ENCODE data around the gene SOWAHC.
A peak's percentile ranks its signal among the peaks of the same experiment; 100 is the strongest.

The SOWAHC gene

DNA sequence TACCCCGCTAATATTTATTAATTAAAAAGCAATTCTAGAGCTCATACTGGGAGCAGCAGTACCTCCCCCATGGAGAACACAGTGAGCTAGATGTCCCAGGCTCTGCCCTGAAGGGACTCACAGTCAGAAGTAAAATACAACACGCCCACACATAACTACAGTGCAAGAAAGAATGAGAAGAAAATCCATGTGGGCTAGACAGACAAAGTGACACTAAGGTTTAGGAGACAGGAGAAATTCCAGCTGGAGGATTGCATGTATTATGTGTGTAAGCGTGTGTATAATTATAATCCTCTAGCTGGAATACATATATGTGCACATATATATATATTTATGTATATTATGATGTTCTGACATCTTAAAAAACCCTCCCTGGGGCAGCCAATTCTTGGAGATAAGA lies 15.7 kb downstream of the SOWAHC start:
- no peak overlapping the region for H3K4me3 ChIP-seq
- no peak overlapping the region for H3K4me2 ChIP-seq
- no peaks in the 10 kb centered on the region for H4K20me1 ChIP-seq
- H3K27me3 ChIP-seq: no peaks in the 10 kb centered on the region
- peaks cover 0 to 22% (median 16%) of the 10 kb centered on the region in 10 experiments; a peak in 14 of 20 replicates for H3K4me1 ChIP-seq
- peaks cover 0 to 13% (median 6%) of the 10 kb centered on the region in 11 experiments; a peak in 11 of 22 replicates for H3K9me3 ChIP-seq (replicated peaks in 1 of 11)
- no peak for TF ChIP-seq Cebpa-rat (IDR thresholded peaks at IDR 0.05)
- H3K36me3 ChIP-seq: no peaks in the 10 kb centered on the region
- no peak overlapping the region for H3K27ac ChIP-seq
- H3K9ac ChIP-seq: no peak overlapping the region

DNA sequence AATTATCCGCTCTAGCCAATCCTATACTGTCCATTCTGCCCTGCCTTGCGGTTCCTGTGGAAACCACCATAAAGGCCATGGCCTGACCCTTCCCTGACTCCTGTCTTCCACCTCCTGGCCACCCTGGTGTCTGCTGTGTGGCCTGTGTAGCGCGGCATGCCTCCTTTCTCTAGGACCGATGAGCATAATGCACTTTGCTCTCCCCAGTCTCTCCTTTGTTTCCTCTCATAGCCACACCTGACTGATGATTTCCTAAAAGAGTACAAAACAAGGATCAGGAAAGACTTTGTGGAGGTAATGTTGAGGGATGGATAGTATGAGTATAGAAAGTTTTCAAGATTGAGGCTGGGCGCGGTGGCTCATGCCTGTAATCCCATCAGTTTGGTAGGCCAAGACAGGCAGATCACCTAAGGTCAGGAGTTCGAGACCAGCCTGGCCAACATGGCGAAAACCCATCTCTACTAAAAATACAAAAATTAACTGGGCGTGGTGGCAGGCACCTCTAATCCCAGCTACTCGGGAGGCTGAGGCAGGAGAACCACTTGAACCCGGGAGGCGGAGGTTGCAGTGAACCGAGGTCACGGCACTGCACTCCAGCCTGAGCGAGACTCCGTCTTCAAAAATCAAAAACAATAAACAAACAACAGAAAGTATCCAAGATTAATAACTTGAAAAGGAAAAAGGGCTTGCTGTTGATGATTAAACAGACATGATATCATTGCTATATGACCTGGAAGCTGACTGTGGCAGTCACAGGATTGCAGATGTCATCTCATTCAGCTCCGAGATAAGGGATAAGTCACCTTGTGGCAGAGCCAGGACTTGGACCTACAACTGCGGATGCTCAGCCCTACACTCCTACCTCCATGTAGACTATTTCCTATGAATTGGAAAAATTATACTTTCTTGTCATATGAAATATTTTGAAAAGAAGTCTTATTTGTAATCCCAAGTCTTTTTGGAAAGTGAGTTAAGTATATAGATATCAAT lies 16.6 kb downstream of the SOWAHC start:
- no peak overlapping the region for H3K4me2 ChIP-seq
- peaks cover 0 to 16% (median 6%) of the 10 kb centered on the region in 11 experiments; a peak in 12 of 22 replicates for H3K9me3 ChIP-seq (replicated peaks in 1 of 11)
- H3K9ac ChIP-seq: no peak overlapping the region
- no peak overlapping the region for H3K27ac ChIP-seq
- no peaks in the 10 kb centered on the region for H4K20me1 ChIP-seq
- no peak for TF ChIP-seq Cebpa-rat (IDR thresholded peaks at IDR 0.05)
- H3K27me3 ChIP-seq: no peaks in the 10 kb centered on the region
- H3K36me3 ChIP-seq: no peaks in the 10 kb centered on the region
- H3K4me1 ChIP-seq: peaks cover 0 to 27% (median 18%) of the 10 kb centered on the region in 10 experiments; a peak in 14 of 20 replicates
- H3K4me3 ChIP-seq: no peak overlapping the region

DNA sequence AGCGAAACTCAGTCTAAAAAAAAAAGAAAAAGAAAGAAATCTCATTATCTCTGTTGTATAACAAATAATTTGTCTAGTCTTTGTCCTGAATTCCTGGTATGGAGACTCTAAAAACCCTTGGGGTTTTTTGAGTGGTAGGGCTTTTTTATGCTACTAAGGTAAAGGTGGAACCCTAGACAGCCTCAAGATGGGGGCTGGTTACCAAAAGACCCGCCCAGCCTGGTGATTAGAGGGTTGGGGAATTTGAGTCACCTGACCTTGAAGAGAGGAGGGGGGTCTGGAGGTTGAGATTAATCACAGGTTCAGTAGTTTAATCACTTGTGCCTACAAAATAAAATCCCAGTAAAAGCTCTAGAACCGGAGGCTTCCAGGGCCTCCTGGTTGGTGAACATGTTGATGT lies 17.6 kb downstream of the SOWAHC start:
- Histone ChIP-seq H3K9ac (no peak overlapping the region; a peak in 1 of 22 replicates), H3K36me3 (no peaks in the 10 kb centered on the region), H4K20me1 (no peaks in the 10 kb centered on the region), H3K27me3 (no peaks in the 10 kb centered on the region), H3K27ac (peak overlapping the region in 4 of 11 experiments; percentile 3 to 46 (median 38); a peak in 3 of 22 replicates), H3K4me3 (no peak overlapping the region), H3K4me2 (peak overlapping the region in 9 of 11 experiments; percentile 15 to 62 (median 46); a peak in 12 of 22 replicates), H3K4me1 (peaks cover 0 to 37% (median 22%) of the 10 kb centered on the region in 10 experiments; a peak in 14 of 20 replicates), H3K9me3 (replicated peaks in 1 of 11) (peaks cover 0 to 25% (median 6%) of the 10 kb centered on the region in 11 experiments; a peak in 12 of 22 replicates)
- no peak for TF ChIP-seq Cebpa-rat (IDR thresholded peaks at IDR 0.05)

DNA sequence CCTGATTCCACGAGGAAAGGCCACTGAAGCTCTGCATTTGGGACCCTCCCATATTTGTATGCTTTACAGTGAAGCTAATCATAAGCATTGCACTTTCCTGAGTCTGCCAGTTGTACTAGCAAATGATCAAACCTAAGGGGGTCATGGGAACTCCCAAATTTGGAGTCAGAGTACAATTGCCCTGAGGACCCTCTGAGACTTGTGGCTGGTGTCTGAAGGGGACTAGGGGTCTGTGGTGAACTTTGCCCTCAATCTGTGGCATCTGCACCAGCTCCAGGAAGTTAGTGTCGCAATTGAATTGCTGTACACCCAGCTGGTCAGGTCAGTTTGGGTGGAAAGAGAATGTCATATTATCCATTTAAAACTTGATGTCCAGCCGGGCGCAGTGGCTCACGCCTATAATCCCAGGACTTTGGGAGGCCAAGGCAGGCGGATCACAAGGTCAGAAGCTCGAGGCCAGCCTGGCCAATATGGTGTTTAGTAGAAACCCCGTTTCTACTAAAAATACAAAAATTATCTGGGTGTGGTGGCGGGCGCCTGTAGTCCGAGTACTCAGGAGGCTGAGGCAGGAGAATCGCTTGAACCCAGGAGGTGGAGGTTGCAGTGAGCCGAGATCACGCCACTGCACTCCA lies 18.1 kb downstream of the SOWAHC start:
- Histone ChIP-seq H3K27me3 (no peaks in the 10 kb centered on the region), H3K9ac (no peak overlapping the region; a peak in 1 of 22 replicates), H3K9me3 (replicated peaks in 1 of 11) (peaks cover 0 to 26% (median 6%) of the 10 kb centered on the region in 11 experiments; a peak in 12 of 22 replicates), H3K27ac (peak overlapping the region in 5 of 11 experiments; percentile 3 to 46 (median 33); a peak in 6 of 22 replicates), H3K4me2 (peak overlapping the region in 10 of 11 experiments; percentile 15 to 62 (median 45); a peak in 15 of 22 replicates), H3K4me1 (peaks cover 0 to 39% (median 24%) of the 10 kb centered on the region in 10 experiments; a peak in 14 of 20 replicates), H4K20me1 (no peaks in the 10 kb centered on the region), H3K36me3 (no peaks in the 10 kb centered on the region), H3K4me3 (no peak overlapping the region)
- TF ChIP-seq Cebpa-rat (IDR thresholded peaks at IDR 0.05): 0 out of 22 replicates have a peak, but pooled peaks of 2 of the 11 experiments have one; percentile 15 to 27

DNA sequence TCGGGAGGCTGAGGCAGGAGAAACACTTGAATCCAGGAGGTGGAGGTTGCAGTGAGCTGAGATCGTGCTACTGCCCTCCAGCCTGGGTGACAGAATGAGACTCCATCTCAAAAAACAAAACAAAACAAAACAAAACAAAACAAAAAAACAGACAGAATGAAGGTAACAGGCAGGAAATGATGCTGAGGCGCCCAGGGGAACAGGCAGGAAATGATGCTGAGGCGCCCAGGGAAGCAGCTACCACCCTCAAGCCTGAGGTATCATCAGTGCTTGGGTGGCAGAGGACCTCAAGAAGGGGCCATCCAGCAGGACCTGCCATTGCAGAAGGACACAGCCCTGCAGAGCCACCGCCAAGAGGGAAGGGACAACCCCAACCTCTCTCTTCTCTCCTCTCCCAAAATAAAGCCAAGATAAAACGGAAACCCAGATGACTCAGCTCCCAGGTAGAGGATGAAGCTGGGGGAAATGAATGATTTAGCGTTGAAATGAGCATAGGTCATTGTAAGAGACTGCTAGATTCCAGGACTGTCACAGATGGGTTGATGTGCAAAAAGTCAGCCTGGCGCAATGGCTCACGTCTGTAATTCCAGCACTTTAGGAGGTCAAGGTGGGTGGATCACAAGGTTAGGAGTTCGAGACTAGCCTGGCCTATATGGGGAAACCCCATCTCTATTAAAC lies 19.3 kb downstream of the SOWAHC start:
- peak overlapping the region in 10 of 11 experiments; percentile 15 to 56 (median 38); a peak in 12 of 22 replicates for H3K4me2 ChIP-seq
- H3K9ac ChIP-seq: no peak overlapping the region
- H3K27ac ChIP-seq: peak overlapping the region in 5 of 11 experiments; percentile 7 to 46 (median 33); a peak in 5 of 22 replicates
- no peaks in the 10 kb centered on the region for H3K36me3 ChIP-seq
- no peaks in the 10 kb centered on the region for H4K20me1 ChIP-seq
- no peak for TF ChIP-seq Cebpa-rat (IDR thresholded peaks at IDR 0.05)
- peaks cover 0 to 26% (median 6%) of the 10 kb centered on the region in 11 experiments; a peak in 12 of 22 replicates for H3K9me3 ChIP-seq (replicated peaks in 1 of 11)
- H3K27me3 ChIP-seq: no peaks in the 10 kb centered on the region
- H3K4me1 ChIP-seq: peaks cover 0 to 49% (median 34%) of the 10 kb centered on the region in 10 experiments; a peak in 17 of 20 replicates
- no peak overlapping the region for H3K4me3 ChIP-seq

DNA sequence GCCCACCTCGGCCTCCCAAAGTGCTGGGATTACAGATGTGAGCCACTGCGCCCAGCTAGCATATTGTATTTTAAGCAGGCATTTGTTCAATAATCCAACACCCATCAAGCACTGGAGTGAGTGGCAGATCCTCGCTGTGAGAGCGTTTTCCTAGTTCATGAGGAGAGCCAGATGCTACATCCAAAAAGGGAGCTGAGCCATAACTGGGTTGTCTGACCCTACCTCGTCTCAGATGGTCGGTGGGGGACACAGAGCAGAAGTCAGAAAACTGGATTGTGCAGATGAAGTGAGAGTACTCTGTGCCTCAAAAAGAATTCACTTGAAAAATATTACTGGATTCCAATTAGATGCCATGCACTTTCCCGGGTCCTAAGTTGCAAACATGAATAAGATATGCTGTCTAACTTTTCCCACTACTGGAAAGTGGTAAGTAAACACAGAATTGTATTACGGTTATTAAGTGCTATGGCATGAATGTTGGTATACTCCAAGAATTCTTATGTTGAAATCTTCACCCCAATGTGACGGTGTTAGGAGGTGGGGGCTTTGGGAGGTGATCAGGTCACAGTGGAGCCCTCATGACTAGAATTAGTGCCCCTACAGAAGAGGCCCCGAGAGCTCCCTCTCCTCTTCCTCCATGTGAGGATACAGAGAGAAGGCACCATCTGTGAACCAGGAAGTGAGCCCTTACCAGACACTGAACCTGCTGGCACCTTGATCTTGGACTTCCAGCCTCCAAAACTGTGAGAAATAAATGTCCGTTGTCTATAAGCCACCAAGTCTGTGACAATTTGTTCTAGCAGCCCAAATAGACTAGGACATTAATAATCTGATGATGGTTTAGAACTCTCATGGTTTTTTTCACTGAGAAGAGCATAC lies 21.5 kb downstream of the SOWAHC start:
- peak overlapping the region in 5 of 11 experiments; percentile 13 to 65 (median 48); a peak in 7 of 22 replicates for H3K4me2 ChIP-seq
- no peaks in the 10 kb centered on the region for H3K27me3 ChIP-seq
- H3K27ac ChIP-seq: peak overlapping the region in 6 of 11 experiments; percentile 33 to 82 (median 68); a peak in 11 of 22 replicates
- peak overlapping the region in 1 of 11 experiments; percentile 1; a peak in 1 of 22 replicates for H3K9ac ChIP-seq
- peaks cover 0 to 26% (median 6%) of the 10 kb centered on the region in 11 experiments; a peak in 12 of 22 replicates for H3K9me3 ChIP-seq (replicated peaks in 1 of 11)
- H4K20me1 ChIP-seq: no peaks in the 10 kb centered on the region
- H3K36me3 ChIP-seq: no peaks in the 10 kb centered on the region
- H3K4me1 ChIP-seq: peaks cover 0 to 56% (median 38%) of the 10 kb centered on the region in 10 experiments; a peak in 17 of 20 replicates
- no peak for TF ChIP-seq Cebpa-rat (IDR thresholded peaks at IDR 0.05)
- no peak overlapping the region for H3K4me3 ChIP-seq

DNA sequence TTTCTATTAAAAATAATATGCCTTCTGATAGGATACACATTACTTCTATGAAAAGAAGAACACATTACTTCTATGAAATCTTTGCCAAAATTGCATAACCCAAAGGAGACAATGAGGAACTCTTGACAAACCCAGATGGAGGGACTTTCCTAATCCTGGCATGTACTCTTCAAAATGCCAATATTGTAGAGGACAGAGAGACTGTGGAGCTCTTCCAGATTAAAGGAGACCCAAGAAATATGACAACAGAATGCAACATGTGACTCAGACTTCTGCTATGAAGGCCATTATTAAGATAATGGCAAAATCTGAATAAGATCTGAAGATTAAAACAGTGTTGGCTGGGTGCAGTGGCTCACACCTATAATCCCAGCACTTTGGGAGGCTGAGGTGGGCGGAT lies 22.2 kb downstream of the SOWAHC start:
- Histone ChIP-seq H3K4me1 (peaks cover 0 to 56% (median 38%) of the 10 kb centered on the region in 10 experiments; a peak in 17 of 20 replicates), H3K9me3 (replicated peaks in 1 of 11) (peaks cover 0 to 26% (median 6%) of the 10 kb centered on the region in 11 experiments; a peak in 12 of 22 replicates), H3K4me2 (peak overlapping the region in 6 of 11 experiments; percentile 13 to 65 (median 43); a peak in 10 of 22 replicates), H4K20me1 (no peaks in the 10 kb centered on the region), H3K27me3 (no peaks in the 10 kb centered on the region), H3K4me3 (no peak overlapping the region), H3K27ac (peak overlapping the region in 7 of 11 experiments; percentile 38 to 82 (median 62); a peak in 13 of 22 replicates), H3K9ac (peak overlapping the region in 1 of 11 experiments; percentile 11; a peak in 1 of 22 replicates), H3K36me3 (no peaks in the 10 kb centered on the region)
- peak in 2 of 11 experiments; percentile 12 to 49; a peak in 1 of 22 replicates for TF ChIP-seq Cebpa-rat (IDR thresholded peaks at IDR 0.05)
